NT2/D1 (cell line): ENCODE measurements around the gene EOLA1.

Source experiments
- DNase-seq: peaks from one replicate; pipeline ENCODE4 v3.0.0-alpha.2; 2011; ENCODE audit warnings: low read depth, low spot score
- H3K27me3 ChIP-seq: 2 replicates; pipeline ENCODE4 v1.6.0; 2011; ENCODE audit warnings: mild to moderate bottlenecking; ENCODE audit not compliant: insufficient read length, insufficient read depth
- H3K36me3 ChIP-seq: 2 replicates; pipeline ENCODE4 v1.6.1; 2011; ENCODE audit warnings: mild to moderate bottlenecking, low read length, mixed read lengths; ENCODE audit not compliant: insufficient read depth, insufficient read length
- H3K4me1 ChIP-seq: 2 replicates; pipeline ENCODE4 v1.5.1; 2011; ENCODE audit not compliant: insufficient read depth, insufficient read length
- H3K4me3 ChIP-seq: 2 replicates; pipeline ENCODE4 v1.5.1; 2011; ENCODE audit warnings: low read depth; ENCODE audit not compliant: insufficient read length
- H3K9ac ChIP-seq: 2 replicates; pipeline ENCODE4 v1.6.0; 2011; ENCODE audit warnings: low read depth; ENCODE audit not compliant: insufficient read length
- H3K9me3 ChIP-seq: 2 replicates; pipeline ENCODE4 v1.5.1; 2011; ENCODE audit warnings: mild to moderate bottlenecking, low read length; ENCODE audit not compliant: insufficient read depth
- SUZ12 ChIP-seq: IDR thresholded peaks from 2 replicates; pipeline ENCODE4 v1.6.1; 2011; ENCODE audit not compliant: insufficient read length, insufficient read depth; ENCODE audit errors: extremely low read depth
- YY1 ChIP-seq: IDR thresholded peaks from 2 replicates; pipeline ENCODE4 v1.6.1; 2011; ENCODE audit not compliant: insufficient read length, insufficient read depth
- ZNF274 ChIP-seq: IDR thresholded peaks from 2 replicates; pipeline ENCODE4 v1.6.1; 2011; ENCODE audit warnings: mild to moderate bottlenecking, low read depth, low read length

Gene EOLA1

GRCh38 chrX:149540621-149541520 is at the start of gene EOLA1:
Gene EOLA1 (plus strand): TSS chrX:149541012. CDS start chrX:149545631, 4,619 bp downstream.
- TF ChIP-seq YY1 (no peak), SUZ12 (no peak), ZNF274 (no peak)
- H3K4me1 ChIP-seq = no peaks in the 10 kb centered on the region
- DNase-seq = peak; percentile 47
- peak within 1 kb of the TSS; percentile 61 for H3K9ac ChIP-seq
- H3K36me3 ChIP-seq = no peaks in the 10 kb centered on the region
- H3K4me3 ChIP-seq = peak within 1 kb of the TSS; percentile 60
- no peaks in the 10 kb centered on the region for H3K9me3 ChIP-seq
- peaks cover 9% of the 10 kb centered on the region for H3K27me3 ChIP-seq

- no peaks in the 10 kb centered on the region for H3K27me3 ChIP-seq
- H3K4me3 ChIP-seq = no peak overlapping the region
- no peak overlapping the region for H3K9ac ChIP-seq
- no peaks in the 10 kb centered on the region for H3K4me1 ChIP-seq
- no peaks in the 10 kb centered on the region for H3K9me3 ChIP-seq
- no peak for DNase-seq
- H3K36me3 ChIP-seq = peaks cover 64% of the 10 kb centered on the region
- no peak for TF ChIP-seq YY1
- no peak for TF ChIP-seq ZNF274
- TF ChIP-seq SUZ12 = no peak
Observed at GRCh38 chrX:149491812-149492211, 49.0 kb upstream of the EOLA1 start.

- no peak for TF ChIP-seq YY1
- TF ChIP-seq ZNF274 = no peak
- TF ChIP-seq SUZ12 = no peak
- no peaks in the 10 kb centered on the region for H3K27me3 ChIP-seq
- DNase-seq = no peak
- peaks cover 74% of the 10 kb centered on the region for H3K36me3 ChIP-seq
- H3K4me3 ChIP-seq = no peak overlapping the region
- H3K9me3 ChIP-seq = no peaks in the 10 kb centered on the region
- H3K4me1 ChIP-seq = no peaks in the 10 kb centered on the region
- H3K9ac ChIP-seq = no peak overlapping the region
Observed at GRCh38 chrX:149493567-149494562, 46.9 kb upstream of the EOLA1 start.

- no peaks in the 10 kb centered on the region for H3K27me3 ChIP-seq
- H3K9ac ChIP-seq = no peak overlapping the region
- H3K36me3 ChIP-seq = peaks cover 74% of the 10 kb centered on the region
- TF ChIP-seq SUZ12 (no peak), ZNF274 (no peak), YY1 (no peak)
- no peak for DNase-seq
- H3K9me3 ChIP-seq = no peaks in the 10 kb centered on the region
- H3K4me3 ChIP-seq = no peak overlapping the region
- no peaks in the 10 kb centered on the region for H3K4me1 ChIP-seq
Observed at GRCh38 chrX:149494844-149495565, 45.8 kb upstream of the EOLA1 start.

GRCh38 chrX:149495573-149496071 is 45.2 kb upstream of the EOLA1 start:
- Histone ChIP-seq H3K4me3 (no peak overlapping the region), H3K9me3 (no peaks in the 10 kb centered on the region), H3K9ac (no peak overlapping the region), H3K36me3 (peaks cover 76% of the 10 kb centered on the region), H3K27me3 (no peaks in the 10 kb centered on the region), H3K4me1 (no peaks in the 10 kb centered on the region)
- no peak for DNase-seq
- TF ChIP-seq SUZ12 (no peak), ZNF274 (no peak), YY1 (no peak)

GRCh38 chrX:149497054-149497453 is 43.8 kb upstream of the EOLA1 start:
- H3K4me3 ChIP-seq = no peak overlapping the region
- H3K9ac ChIP-seq = no peak overlapping the region
- no peaks in the 10 kb centered on the region for H3K27me3 ChIP-seq
- no peak for DNase-seq
- H3K4me1 ChIP-seq = no peaks in the 10 kb centered on the region
- no peaks in the 10 kb centered on the region for H3K9me3 ChIP-seq
- no peak for TF ChIP-seq ZNF274
- TF ChIP-seq SUZ12 = no peak
- no peak for TF ChIP-seq YY1
- H3K36me3 ChIP-seq = peaks cover 77% of the 10 kb centered on the region
